Measurements from ENCODE around the gene CFLAR.

GRCh38 chr2:201164166-201164565 is 48.2 kb downstream of the CFLAR start:
- TF ChIP-seq, protein P1, sequence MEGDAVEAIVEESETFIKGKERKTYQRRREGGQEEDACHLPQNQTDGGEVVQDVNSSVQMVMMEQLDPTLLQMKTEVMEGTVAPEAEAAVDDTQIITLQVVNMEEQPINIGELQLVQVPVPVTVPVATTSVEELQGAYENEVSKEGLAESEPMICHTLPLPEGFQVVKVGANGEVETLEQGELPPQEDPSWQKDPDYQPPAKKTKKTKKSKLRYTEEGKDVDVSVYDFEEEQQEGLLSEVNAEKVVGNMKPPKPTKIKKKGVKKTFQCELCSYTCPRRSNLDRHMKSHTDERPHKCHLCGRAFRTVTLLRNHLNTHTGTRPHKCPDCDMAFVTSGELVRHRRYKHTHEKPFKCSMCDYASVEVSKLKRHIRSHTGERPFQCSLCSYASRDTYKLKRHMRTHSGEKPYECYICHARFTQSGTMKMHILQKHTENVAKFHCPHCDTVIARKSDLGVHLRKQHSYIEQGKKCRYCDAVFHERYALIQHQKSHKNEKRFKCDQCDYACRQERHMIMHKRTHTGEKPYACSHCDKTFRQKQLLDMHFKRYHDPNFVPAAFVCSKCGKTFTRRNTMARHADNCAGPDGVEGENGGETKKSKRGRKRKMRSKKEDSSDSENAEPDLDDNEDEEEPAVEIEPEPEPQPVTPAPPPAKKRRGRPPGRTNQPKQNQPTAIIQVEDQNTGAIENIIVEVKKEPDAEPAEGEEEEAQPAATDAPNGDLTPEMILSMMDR (IDR thresholded peaks at IDR 0.05; ENCODE audit: low read depth, low read length, poor library complexity, severe bottlenecking), result no peak
- TF ChIP-seq EZH2phosphoT487 (IDR thresholded peaks at IDR 0.05; ENCODE audit: borderline replicate concordance, low read length), result no peak

Data from DOHH2 (cell line).